H9 (cell line): ENCODE results near the gene IL15. TPM values are rescaled to one million over a fixed set of nuclear protein-coding genes. Genes with fewer than 3 reads are reported as not detected.

ENCODE experiments used
- DNase-seq: peaks from one replicate; pipeline ENCODE4 v3.0.0-alpha.2; 2017
- H2AFZ ChIP-seq: one replicate; pipeline ENCODE4 v1.6.1; 2013; ENCODE audit warnings: mild to moderate bottlenecking, low read length, control low read depth, moderate library complexity
- H2AK5ac ChIP-seq: 2 replicates; pipeline ENCODE4 v1.6.1; 2013; ENCODE audit warnings: low read length, control low read depth, mixed read lengths; ENCODE audit not compliant: insufficient read length
- H2BK120ac ChIP-seq: one replicate; pipeline ENCODE4 v1.6.1; 2013; ENCODE audit warnings: low read depth, mild to moderate bottlenecking, low read length, control low read depth, inconsistent platforms; ENCODE audit not compliant: poor library complexity, severe bottlenecking
- H2BK12ac ChIP-seq: 2 replicates; pipeline ENCODE4 v1.6.1; 2013; ENCODE audit warnings: low read length, control low read depth, mixed read lengths, low read depth; ENCODE audit not compliant: insufficient read length
- H2BK15ac ChIP-seq: 2 replicates; pipeline ENCODE4 v1.6.1; 2013; ENCODE audit warnings: low read depth, low read length, control low read depth
- H2BK20ac ChIP-seq: one replicate; pipeline ENCODE4 v1.6.1; 2013; ENCODE audit warnings: low read depth, mild to moderate bottlenecking, low read length, control low read depth, inconsistent platforms; ENCODE audit not compliant: poor library complexity, severe bottlenecking
- H2BK5ac ChIP-seq: 2 replicates; pipeline ENCODE4 v1.6.1; 2013; ENCODE audit warnings: low read length, control low read depth, mixed read lengths; ENCODE audit not compliant: insufficient read length
- H3K14ac ChIP-seq: 2 replicates; pipeline ENCODE4 v1.6.1; 2013; ENCODE audit warnings: low read length, control low read depth; ENCODE audit not compliant: insufficient read depth
- H3K18ac ChIP-seq: 2 replicates; pipeline ENCODE4 v1.6.1; 2013; ENCODE audit warnings: low read depth, mild to moderate bottlenecking, mixed read lengths, low read length, control low read depth; ENCODE audit not compliant: insufficient read length
- H3K23ac ChIP-seq: 2 replicates; pipeline ENCODE4 v1.6.1; 2013; ENCODE audit warnings: low read length, control low read depth, mixed read lengths, low read depth; ENCODE audit not compliant: insufficient read length
- H3K23me2 ChIP-seq: 2 replicates; pipeline ENCODE4 v1.6.1; 2013; ENCODE audit warnings: low read depth, mild to moderate bottlenecking, mixed read lengths, low read length, control low read depth; ENCODE audit not compliant: insufficient read length, poor library complexity, severe bottlenecking
- H3K27ac ChIP-seq: 2 replicates; pipeline ENCODE4 v1.5.1; 2013; ENCODE audit warnings: low read length, control low read depth, mixed read lengths, low read depth; ENCODE audit not compliant: insufficient read length
- H3K27me3 ChIP-seq: 2 replicates; pipeline ENCODE4 v1.6.1; 2013; ENCODE audit warnings: low read length, control low read depth, inconsistent platforms; ENCODE audit not compliant: insufficient read depth
- H3K4ac ChIP-seq: 2 replicates; pipeline ENCODE4 v1.6.1; 2013; ENCODE audit warnings: low read depth, mild to moderate bottlenecking, control low read depth, inconsistent platforms, low read length, moderate library complexity
- H3K4me1 ChIP-seq: 2 replicates; pipeline ENCODE4 v1.6.1; 2013; ENCODE audit warnings: low read length, control low read depth, inconsistent platforms; ENCODE audit not compliant: insufficient read depth
- H3K4me2 ChIP-seq: 2 replicates; pipeline ENCODE4 v1.6.1; 2013; ENCODE audit warnings: low read length, control low read depth, mixed read lengths; ENCODE audit not compliant: insufficient read length, insufficient read depth
- H3K56ac ChIP-seq: 2 replicates; pipeline ENCODE4 v1.6.1; 2013; ENCODE audit warnings: low read depth, mild to moderate bottlenecking, mixed read lengths, low read length, control low read depth; ENCODE audit not compliant: insufficient read length
- H3K79me1 ChIP-seq: 2 replicates; pipeline ENCODE4 v1.6.1; 2013; ENCODE audit warnings: low read depth, mild to moderate bottlenecking, moderate library complexity, low read length, control low read depth, inconsistent platforms; ENCODE audit not compliant: insufficient read depth, poor library complexity, severe bottlenecking
- H3K79me2 ChIP-seq: 2 replicates; pipeline ENCODE4 v1.6.1; 2013; ENCODE audit warnings: low read length, control low read depth, inconsistent platforms; ENCODE audit not compliant: insufficient read depth
- H3K9ac ChIP-seq: 2 replicates; pipeline ENCODE4 v1.6.1; 2013; ENCODE audit warnings: low read length, control low read depth, mixed read lengths; ENCODE audit not compliant: insufficient read length; ENCODE audit errors: extremely low read depth
- H3K9me3 ChIP-seq: one replicate; pipeline ENCODE4 v1.6.1; 2013; ENCODE audit warnings: low read depth, low read length, inconsistent platforms; ENCODE audit not compliant: control insufficient read depth
- H3T11ph ChIP-seq: one replicate; pipeline ENCODE4 v1.6.1; 2013; ENCODE audit warnings: mild to moderate bottlenecking, low read length, control low read depth, inconsistent platforms
- H4K20me1 ChIP-seq: one replicate; pipeline ENCODE4 v1.6.1; 2013; ENCODE audit not compliant: control insufficient read depth, insufficient read length, insufficient read depth
- H4K5ac ChIP-seq: 2 replicates; pipeline ENCODE4 v1.6.1; 2013; ENCODE audit warnings: low read depth, mild to moderate bottlenecking, mixed read lengths, low read length, control low read depth; ENCODE audit not compliant: insufficient read length
- H4K8ac ChIP-seq: replicated peaks from 2 replicates; pipeline ENCODE4 v1.6.1; 2013; ENCODE audit warnings: low read length, control low read depth, mixed read lengths, low read depth; ENCODE audit not compliant: insufficient read length
- H4K91ac ChIP-seq: 2 replicates; pipeline ENCODE4 v1.6.1; 2013; ENCODE audit warnings: low read depth, mild to moderate bottlenecking, moderate library complexity, mixed read lengths, low read length, control low read depth; ENCODE audit not compliant: insufficient read length
- H3K27ac Mint-ChIP-seq, 3 experiments: 2 replicates in 2 of 3; 3 replicates in 1 of 3; pipeline ENCODE4 v1.8.0; 2020 to 2021; ENCODE audit warnings: mixed read lengths in 3 of 3, mild to moderate bottlenecking in 1 of 3, moderate library complexity in 1 of 3
- H3K27me3 Mint-ChIP-seq: 2 replicates; pipeline ENCODE4 v1.8.0; 2021; ENCODE audit warnings: low read depth, mild to moderate bottlenecking, moderate library complexity, mixed read lengths
- H3K36me3 Mint-ChIP-seq, 3 experiments: 2 replicates in 2 of 3; 3 replicates in 1 of 3; pipeline ENCODE4 v1.8.0; 2020 to 2021; ENCODE audit warnings: low read depth in 3 of 3, mixed read lengths in 3 of 3; ENCODE audit not compliant: insufficient read depth in 1 of 3
- H3K4me1 Mint-ChIP-seq, 2 experiments: 2 replicates each; pipeline ENCODE4 v1.8.0; 2020; ENCODE audit warnings: mixed read lengths in 2 of 2
- H3K4me3 Mint-ChIP-seq, 2 experiments: 2 replicates in 1 of 2; 3 replicates in 1 of 2; pipeline ENCODE4 v1.8.0; 2020 to 2021; ENCODE audit warnings: mild to moderate bottlenecking in 2 of 2, mixed read lengths in 2 of 2, moderate library complexity in 1 of 2
- H3K9me3 Mint-ChIP-seq, 2 experiments: 2 replicates in 1 of 2; 3 replicates in 1 of 2; pipeline ENCODE4 v1.8.0; 2020; ENCODE audit warnings: mild to moderate bottlenecking in 2 of 2, mixed read lengths in 2 of 2, moderate library complexity in 1 of 2
- whole genome bisulfite sequencing: extraction: QIAGEN DNeasy Blood & Tissue Kit; methylation state at CpG from one replicate; pipeline ENCODE4 v1.1.7; 2013; ENCODE audit warnings: missing lambda C conversion rate, low lambda C conversion rate, mixed read lengths; ENCODE audit not compliant: insufficient read length; ENCODE audit errors: extremely low coverage; 5-methylcytosine and 5-hydroxymethylcytosine counted together
- total RNA-seq: library from RNA; stranded (reverse); gene quantifications from 2 replicates; pipeline ENCODE4 v1.2.1, GENCODE V29; 2021
- TF ChIP-seq, protein P1 (sequence below): fragments of 200-600 bp; sonication (generic); conservative IDR thresholded peaks from 3 replicates; pipeline ENCODE4 v1.8.0; 2021; ENCODE audit warnings: antibody characterized with exemption, mild to moderate bottlenecking

IL15 gene
- total RNA-seq, 1 experiment from 2014 or later = 0.61 TPM

- Histone ChIP-seq H2BK120ac (no peak overlapping the region), H3K4me2 (no peak overlapping the region), H3K23ac (no peak overlapping the region), H3K27ac (no peak overlapping the region), H4K8ac (no peak overlapping the region), H2BK20ac (no peak overlapping the region), H3K18ac (no peak overlapping the region), H2AK5ac (no peak overlapping the region), H3K27me3 (no peaks in the 10 kb centered on the region), H2BK15ac (no peak overlapping the region), H4K91ac (no peak overlapping the region), H4K5ac (no peak overlapping the region), H4K20me1 (no peaks in the 10 kb centered on the region), H3K79me2 (no peaks in the 10 kb centered on the region), H2BK12ac (no peak overlapping the region), H2AFZ (no peak overlapping the region), H3K23me2 (no peaks in the 10 kb centered on the region), H3K4me1 (no peaks in the 10 kb centered on the region), H3K4ac (no peak overlapping the region), H3K14ac (no peak overlapping the region), H3K79me1 (no peaks in the 10 kb centered on the region), H3K56ac (no peak overlapping the region), H3K9me3 (no peaks in the 10 kb centered on the region), H3T11ph (no peak overlapping the region), H3K9ac (no peak overlapping the region), H2BK5ac (no peak overlapping the region)
- H3K36me3 Mint-ChIP-seq = no peaks in the 10 kb centered on the region
- no peak overlapping the region; a peak in 1 of 5 replicates for H3K4me3 Mint-ChIP-seq
- no peaks in the 10 kb centered on the region for H3K9me3 Mint-ChIP-seq
- H3K4me1 Mint-ChIP-seq = no peaks in the 10 kb centered on the region
- H3K27me3 Mint-ChIP-seq = no peaks in the 10 kb centered on the region; the same call in 1 of the 2 replicates
- DNase-seq = no peak
- no peak overlapping the region for H3K27ac Mint-ChIP-seq
- TF ChIP-seq, protein P1, sequence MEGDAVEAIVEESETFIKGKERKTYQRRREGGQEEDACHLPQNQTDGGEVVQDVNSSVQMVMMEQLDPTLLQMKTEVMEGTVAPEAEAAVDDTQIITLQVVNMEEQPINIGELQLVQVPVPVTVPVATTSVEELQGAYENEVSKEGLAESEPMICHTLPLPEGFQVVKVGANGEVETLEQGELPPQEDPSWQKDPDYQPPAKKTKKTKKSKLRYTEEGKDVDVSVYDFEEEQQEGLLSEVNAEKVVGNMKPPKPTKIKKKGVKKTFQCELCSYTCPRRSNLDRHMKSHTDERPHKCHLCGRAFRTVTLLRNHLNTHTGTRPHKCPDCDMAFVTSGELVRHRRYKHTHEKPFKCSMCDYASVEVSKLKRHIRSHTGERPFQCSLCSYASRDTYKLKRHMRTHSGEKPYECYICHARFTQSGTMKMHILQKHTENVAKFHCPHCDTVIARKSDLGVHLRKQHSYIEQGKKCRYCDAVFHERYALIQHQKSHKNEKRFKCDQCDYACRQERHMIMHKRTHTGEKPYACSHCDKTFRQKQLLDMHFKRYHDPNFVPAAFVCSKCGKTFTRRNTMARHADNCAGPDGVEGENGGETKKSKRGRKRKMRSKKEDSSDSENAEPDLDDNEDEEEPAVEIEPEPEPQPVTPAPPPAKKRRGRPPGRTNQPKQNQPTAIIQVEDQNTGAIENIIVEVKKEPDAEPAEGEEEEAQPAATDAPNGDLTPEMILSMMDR = no peak
- WGBS = no CpG with 5 or more reads among the region's 3 CpGs
Measured at GRCh38 chr4:141645611-141646340, 9.4 kb downstream of the IL15 start.
